SKM-1 treated with dmso at 0.1 percent for 144 hours (cell line): Measurements from ENCODE around the gene ZNF445.
"Not testable (repeated sequence)": the region's sequence is repeated elsewhere in the genome, so short reads cannot be mapped to it uniquely, and the experiment has no call there.

Source experiments
- DNase-seq: peaks from one replicate; lab custom pipeline; 2025; ENCODE audit not compliant: unreplicated experiment; lab: John Stamatoyannopoulos, UW

ZNF445 gene

GRCh38 chr3:44402548-44402947 lies 74.9 kb downstream of the ZNF445 start:
- no peak for DNase-seq

GRCh38 chr3:44400771-44401170 lies 76.7 kb downstream of the ZNF445 start:
- DNase-seq = no peak

GRCh38 chr3:44398853-44399252 lies 78.6 kb downstream of the ZNF445 start:
- DNase-seq = no peak

DNA sequence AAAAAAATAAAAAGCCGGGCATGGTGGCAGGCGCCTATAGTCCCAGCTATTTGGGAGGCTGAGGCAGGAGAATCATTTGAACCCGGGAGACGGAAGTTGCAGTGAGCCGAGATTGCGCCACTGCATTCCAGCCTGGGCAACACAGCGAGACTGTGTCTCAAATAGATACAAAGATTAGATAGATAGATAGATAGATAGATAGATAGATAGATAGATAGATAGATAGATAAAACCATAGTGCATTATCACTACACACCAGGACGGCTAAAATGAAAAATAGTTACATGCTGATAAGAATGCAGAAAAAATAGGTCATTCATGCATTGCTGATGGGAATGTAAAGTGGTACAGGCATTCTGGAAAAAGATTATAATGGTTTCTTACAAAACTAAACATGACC lies 79.2 kb downstream of the ZNF445 start:
- not testable (repeated sequence) for DNase-seq

DNA sequence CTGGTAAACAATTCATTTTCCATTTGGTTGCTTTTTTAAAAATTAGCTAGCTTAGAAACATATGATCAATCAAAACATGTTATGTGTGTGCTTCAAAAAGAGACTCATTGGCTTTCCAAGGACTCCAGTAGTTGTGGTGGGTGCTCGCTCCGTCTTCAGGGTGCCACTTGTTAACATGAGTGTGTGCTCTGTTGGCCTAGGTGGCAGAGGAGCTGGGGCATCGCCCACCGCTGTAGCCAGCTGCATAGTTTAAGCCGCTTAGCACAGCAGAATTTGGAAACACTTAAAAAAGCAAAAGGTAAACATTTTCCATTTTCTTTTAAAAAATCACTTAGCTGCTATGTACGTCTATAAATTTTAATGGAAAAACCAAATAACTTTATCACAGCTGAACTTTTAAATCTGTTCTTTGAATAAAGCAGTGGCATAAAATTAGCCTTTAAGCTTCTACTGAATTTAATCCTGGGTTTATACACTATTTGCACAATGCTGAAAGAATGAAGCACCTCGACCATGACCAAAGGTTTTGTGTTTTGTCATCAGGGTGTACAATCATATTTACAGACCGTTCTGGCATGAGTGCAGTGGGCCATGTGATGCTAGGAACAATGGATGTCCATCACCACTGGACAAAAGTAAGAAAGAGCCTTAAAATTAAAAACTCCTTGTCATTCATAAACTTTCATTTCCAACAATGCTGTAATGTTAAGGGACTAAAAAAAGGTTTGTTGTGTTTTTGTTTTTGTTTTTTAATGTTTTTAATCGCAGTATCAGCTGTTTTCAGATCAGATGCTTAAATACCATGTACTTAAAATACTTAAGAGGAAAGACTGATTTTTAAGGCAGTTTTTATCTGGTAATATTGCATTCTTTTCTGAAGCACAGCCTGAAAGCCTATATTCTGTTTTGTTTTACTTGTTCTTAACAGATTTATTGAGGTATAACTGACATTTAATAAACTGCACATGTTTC lies 81.0 kb downstream of the ZNF445 start:
- no peak for DNase-seq

GRCh38 chr3:44395714-44396113 lies 81.8 kb downstream of the ZNF445 start:
- no peak for DNase-seq

GRCh38 chr3:44392489-44392888 lies 85.0 kb downstream of the ZNF445 start:
- DNase-seq = no peak

DNA sequence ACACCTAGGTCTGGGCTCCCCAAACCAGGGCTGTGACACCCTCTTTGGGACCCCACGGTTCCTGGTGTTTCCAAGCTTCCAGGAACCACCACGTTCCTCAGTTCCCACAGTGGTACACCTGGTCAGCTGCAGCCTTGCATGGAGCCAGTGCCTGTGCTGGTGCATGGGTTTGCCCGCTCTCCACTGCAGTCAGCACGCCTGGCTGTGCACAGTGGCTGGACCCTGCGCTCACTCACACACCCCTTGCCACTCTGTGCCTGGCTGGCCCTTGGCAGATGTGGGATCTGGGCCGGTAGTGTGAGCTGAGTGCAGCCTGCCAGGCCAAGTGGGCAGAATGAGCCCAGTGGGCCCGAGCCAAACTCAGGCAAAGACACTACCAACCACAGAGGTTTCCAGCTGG lies 90.1 kb downstream of the ZNF445 start:
- no peak for DNase-seq
